PC-3 (cell line): Measurements from ENCODE around the gene MEI1.

Experiments
- CTCF ChIP-seq: fragments of 300-600 bp; sonication (generic); conservative IDR thresholded peaks from 2 replicates; pipeline ENCODE4 v1.5.1; 2017; ENCODE audit warnings: antibody characterized with exemption, low read depth, mild to moderate bottlenecking, low read length
- EZH2phosphoT487 ChIP-seq: fragments of 300-600 bp; sonication (generic); IDR thresholded peaks from 2 replicates; pipeline ENCODE4 v1.6.1; 2018; ENCODE audit warnings: mild to moderate bottlenecking, antibody characterized with exemption, low read length, borderline replicate concordance

- TF ChIP-seq CTCF (no peak), EZH2phosphoT487 (no peak)
Observed at GRCh38 chr22:41702763-41703162, 3.5 kb downstream of the MEI1 start.
